Heart right ventricle (tissue), 16 donors: ENCODE data around the gene PPP2R3A. TPM values are rescaled to one million over a fixed set of nuclear protein-coding genes. Genes with fewer than 3 reads are reported as not detected.

Experiments
- ATAC-seq, 8 donors: fragments of 200-7000 bp; cut with Tn5 transposase; one replicate each; pipeline ENCODE4 v1.9.1; 2020; ENCODE audit warnings: mild to moderate bottlenecking in 8 of 8, moderate library complexity in 8 of 8, moderate number of reproducible peaks in 1 of 8
- DNase-seq, 2 donors: peaks; one replicate each; pipeline ENCODE4 v3.0.0-alpha.2; 2020
- H3K27ac ChIP-seq, 10 donors: fragments of 200-600 bp; sonication (generic) in 2 of 10; one replicate each; pipeline versions ENCODE4 v1.5.0 to v1.8.0; 2020 to 2022; ENCODE audit warnings: mild to moderate bottlenecking in 3 of 10
- H3K27me3 ChIP-seq, 7 donors: fragments of 200-600 bp; one replicate each; pipeline ENCODE4 v1.8.0; 2021 to 2022; ENCODE audit warnings: mild to moderate bottlenecking in 2 of 7
- H3K36me3 ChIP-seq, 9 donors: fragments of 200-600 bp; sonication (generic) in 1 of 9; one replicate each; pipeline versions ENCODE4 v1.5.0 to v1.8.0; 2020 to 2022; ENCODE audit warnings: mild to moderate bottlenecking in 2 of 9
- H3K4me1 ChIP-seq, 9 donors: fragments of 200-600 bp; sonication (generic) in 1 of 9; one replicate each; pipeline versions ENCODE4 v1.5.0 to v1.8.0; 2020 to 2022; ENCODE audit warnings: mild to moderate bottlenecking in 4 of 9
- H3K4me3 ChIP-seq, 10 donors: fragments of 200-600 bp; sonication (generic) in 2 of 10; one replicate each; pipeline versions ENCODE4 v1.5.0 to v1.8.0; 2020 to 2022; ENCODE audit warnings: mild to moderate bottlenecking in 7 of 10, moderate library complexity in 2 of 10
- H3K9me3 ChIP-seq, 11 donors: fragments of 200-600 bp in 10 of 11; sonication (generic) in 2 of 11; one replicate each; pipeline versions ENCODE4 v1.5.0 to v1.8.0; 2013 to 2022; ENCODE audit warnings: mild to moderate bottlenecking in 2 of 11, control low read depth in 1 of 11, moderate library complexity in 1 of 11
- CTCF ChIP-seq, 9 donors: fragments of 200-600 bp; sonication (generic) in 2 of 9; IDR thresholded peaks; one replicate each; pipeline versions ENCODE4 v1.5.0 to v1.8.0; 2021 to 2022; ENCODE audit warnings: antibody characterized with exemption in 9 of 9, mild to moderate bottlenecking in 5 of 9, moderate library complexity in 1 of 9
- WGBS, 2 donors: extraction: QIAGEN DNeasy Blood & Tissue Kit; methylation state at CpG; one replicate each; pipeline ENCODE4 v1.1.7; 2013; ENCODE audit warnings: inconsistent platforms in 1 of 2; 5-methylcytosine and 5-hydroxymethylcytosine counted together
- intact Hi-C, 10 donors: fragments of 100-400 bp; cut with DNase I; formaldehyde crosslinking; loops; one replicate each; pipeline versions ENCODE4 v1.11.1 to v1.14.2; 2022
- polyA plus RNA-seq, 2 donors: library from polyadenylated mRNA; stranded (reverse); fragments of 200-250 nt; gene quantifications; one replicate each; pipeline ENCODE4 v1.2.3, GENCODE V29; 2013
- total RNA-seq, 10 donors: library from RNA; stranded (reverse); fragmentation: NEBNext Ultra II Directional in 3 of 10; extraction: Animal tissue kit (Norgen Biotek cat#: 25700) in 3 of 10; gene quantifications; one replicate each; pipeline versions ENCODE4 v1.2.1 to v1.2.4, GENCODE V29; 2021 to 2023
- donor health status: Arrhythmogenic right ventricular cardiomyopathy.
- donor health status: ischemic (EF 13 %, LVEDD 7.1; RV severe dilation, severe dysfunction).
- donor health status: healthy with polysubstance abuse.
- donor health status: DM: no; HTN: yes; CAD: no.
- donor health status: DM: no; HTN: no; CAD: no.
- donor health status: ischemic (EF 25% LVEDD 6.9; RV normal size, moderate dysfunction).
- donor health status: ischemic (EF 25% LVEDD 5.7; RV mildly dilated, moderate dysfunction).
- donor health status: healthy.
- donor health status: DM: yes; HTN: yes; CAD: no.
- donor health status: Ischemic cardiomyopathy.
- donor health status: ischemic (EF 35%, LVEDD 5.7; RV mildly dilated, moderate dysfunction).
- donor health status: nonischemic (EF 11% LVEDD 7.7; RV severe dilation, severe dysfunction).
- donor health status: DM: yes; HTN: yes; CAD: no.
- donor health status: PGD.
- donor health status: ischemic (EF 29% LVEDD 5.4; RV normal size, mild dysfunction).
- donor health status: nonischemic (EF 23%, LVEDD 6.1; RV moderate dilation, normal function).

Gene PPP2R3A
- total and polyA plus RNA-seq, 12 donors: 4.9 to 148 (median 106) TPM

- no peaks in the 10 kb centered on the region for H3K36me3 ChIP-seq
- TF ChIP-seq CTCF (IDR thresholded peaks at IDR 0.05): no peak
- intact Hi-C loops: no loop called here
- peaks cover 0 to 31% (median 18%) of the 10 kb centered on the region in 9 donors for H3K4me1 ChIP-seq
- no peaks in the 10 kb centered on the region for H3K27me3 ChIP-seq
- 41 to 64% methylated on average over 2 of the region's 2 CpGs for WGBS, 2 donors
- no peak for ATAC-seq
- no peak for DNase-seq
- no peak overlapping the region for H3K4me3 ChIP-seq
- H3K27ac ChIP-seq: peak overlapping the region in 2 of 10 donors; percentile 32 to 38
- H3K9me3 ChIP-seq: peaks cover 0 to 8% (median 0%) of the 10 kb centered on the region in 11 donors
Measured at GRCh38 chr3:135991621-135992020, 26.1 kb downstream of the PPP2R3A start.

- DNase-seq: no peak
- Histone ChIP-seq H3K4me3 (no peak overlapping the region), H3K9me3 (peaks cover 0 to 3% (median 0%) of the 10 kb centered on the region in 11 donors), H3K27ac (peak overlapping the region in 1 of 10 donors; percentile 32), H3K36me3 (no peaks in the 10 kb centered on the region), H3K4me1 (peaks cover 0 to 31% (median 18%) of the 10 kb centered on the region in 9 donors), H3K27me3 (no peaks in the 10 kb centered on the region)
- no peak for TF ChIP-seq CTCF (IDR thresholded peaks at IDR 0.05)
- peak in 2 of 8 donors; percentile 37 to 60 for ATAC-seq
- intact Hi-C loops: no loop called here
Measured at GRCh38 chr3:135992072-135992471, 26.5 kb downstream of the PPP2R3A start.

- H3K36me3 ChIP-seq: no peaks in the 10 kb centered on the region
- no peak overlapping the region for H3K4me3 ChIP-seq
- ATAC-seq: no peak
- no peaks in the 10 kb centered on the region for H3K27me3 ChIP-seq
- intact Hi-C loops: no loop called here
- DNase-seq: no peak
- H3K27ac ChIP-seq: no peak overlapping the region
- H3K9me3 ChIP-seq: no peaks in the 10 kb centered on the region
- H3K4me1 ChIP-seq: peaks cover 0 to 31% (median 18%) of the 10 kb centered on the region in 9 donors
- WGBS, 2 donors: 79 to 85% methylated on average over 3 of the region's 3 CpGs
- TF ChIP-seq CTCF (IDR thresholded peaks at IDR 0.05): no peak
Measured at GRCh38 chr3:135994708-135995337, 29.3 kb downstream of the PPP2R3A start.

- Histone ChIP-seq H3K36me3 (no peaks in the 10 kb centered on the region), H3K27ac (no peak overlapping the region), H3K4me3 (no peak overlapping the region), H3K4me1 (peaks cover 0 to 31% (median 18%) of the 10 kb centered on the region in 9 donors), H3K27me3 (no peaks in the 10 kb centered on the region), H3K9me3 (no peaks in the 10 kb centered on the region)
- WGBS, 2 donors: 89 to 92% methylated on average over 4 of the region's 4 CpGs
- intact Hi-C loops: no loop called here
- TF ChIP-seq CTCF (IDR thresholded peaks at IDR 0.05): no peak
- no peak for DNase-seq
- ATAC-seq: no peak
Measured at GRCh38 chr3:135995766-135996165, 30.2 kb downstream of the PPP2R3A start.
